ENCODE data around the gene HLA-F.

Gene HLA-F

DNA sequence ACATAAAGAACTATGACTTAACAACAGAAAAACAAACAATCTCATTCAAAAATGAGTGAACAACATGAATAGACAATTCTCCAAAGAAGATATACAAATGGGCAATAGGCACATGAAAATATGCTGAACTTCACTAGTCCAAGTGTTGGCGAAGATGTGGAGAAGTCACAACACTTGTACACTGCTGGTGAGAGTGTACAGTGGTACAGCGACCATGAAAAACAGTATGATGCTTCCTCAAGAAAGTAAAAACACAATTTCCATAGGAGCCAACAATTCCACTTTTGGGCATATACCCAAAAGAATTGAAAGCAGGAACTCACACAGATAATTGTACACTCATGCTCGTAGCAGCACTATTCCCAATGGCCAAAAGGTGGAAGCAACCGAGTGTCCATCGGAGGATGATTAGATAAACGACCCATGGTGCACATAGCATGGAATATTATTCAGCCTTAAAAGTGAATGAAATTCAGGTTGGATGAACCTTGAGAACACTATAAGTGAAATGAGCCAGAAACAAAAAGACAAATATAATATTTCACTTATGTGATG lies 6.6 kb downstream of the HLA-F start:
- no peak overlapping the region for H3K4me3 ChIP-seq (ENCODE audit: control insufficient read depth, low read depth, low read length)
- TF ChIP-seq, protein P1, sequence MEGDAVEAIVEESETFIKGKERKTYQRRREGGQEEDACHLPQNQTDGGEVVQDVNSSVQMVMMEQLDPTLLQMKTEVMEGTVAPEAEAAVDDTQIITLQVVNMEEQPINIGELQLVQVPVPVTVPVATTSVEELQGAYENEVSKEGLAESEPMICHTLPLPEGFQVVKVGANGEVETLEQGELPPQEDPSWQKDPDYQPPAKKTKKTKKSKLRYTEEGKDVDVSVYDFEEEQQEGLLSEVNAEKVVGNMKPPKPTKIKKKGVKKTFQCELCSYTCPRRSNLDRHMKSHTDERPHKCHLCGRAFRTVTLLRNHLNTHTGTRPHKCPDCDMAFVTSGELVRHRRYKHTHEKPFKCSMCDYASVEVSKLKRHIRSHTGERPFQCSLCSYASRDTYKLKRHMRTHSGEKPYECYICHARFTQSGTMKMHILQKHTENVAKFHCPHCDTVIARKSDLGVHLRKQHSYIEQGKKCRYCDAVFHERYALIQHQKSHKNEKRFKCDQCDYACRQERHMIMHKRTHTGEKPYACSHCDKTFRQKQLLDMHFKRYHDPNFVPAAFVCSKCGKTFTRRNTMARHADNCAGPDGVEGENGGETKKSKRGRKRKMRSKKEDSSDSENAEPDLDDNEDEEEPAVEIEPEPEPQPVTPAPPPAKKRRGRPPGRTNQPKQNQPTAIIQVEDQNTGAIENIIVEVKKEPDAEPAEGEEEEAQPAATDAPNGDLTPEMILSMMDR (conservative IDR thresholded peaks at IDR 0.05; ENCODE audit: control insufficient read depth, insufficient read depth, low read depth, low read length) = no peak
- DNase-seq (ENCODE audit: low read depth) = no peak

DNA sequence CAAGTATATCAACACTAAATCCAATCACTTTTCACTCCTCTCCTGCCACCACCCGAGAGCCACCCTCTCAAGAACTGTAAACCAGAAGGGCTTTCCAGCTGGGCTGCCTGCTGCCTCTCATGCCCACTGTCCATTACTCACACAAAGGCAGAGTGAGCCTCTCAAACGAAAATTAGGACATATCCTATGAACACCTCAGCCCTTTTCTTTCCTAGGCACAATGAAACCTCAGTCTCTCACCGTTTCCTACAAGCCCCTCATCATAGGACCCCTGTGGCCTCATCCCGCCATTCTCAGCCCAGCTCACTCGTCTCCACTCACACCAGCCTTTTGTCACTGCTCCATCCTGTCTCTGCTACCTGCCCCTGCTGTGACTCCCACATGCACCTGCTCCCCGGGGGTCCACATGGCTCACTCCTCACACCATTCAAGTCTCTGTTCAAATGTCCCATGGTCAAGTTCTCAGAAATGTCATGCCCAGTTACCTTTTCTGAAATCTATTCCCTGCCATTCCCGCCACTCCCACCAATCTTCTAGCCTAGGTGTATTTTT lies 7.4 kb downstream of the HLA-F start:
- DNase-seq (ENCODE audit: low read depth) = no peak
- no peak overlapping the region for H3K4me3 ChIP-seq (ENCODE audit: control insufficient read depth, low read depth, low read length)
- TF ChIP-seq, protein P1 (conservative IDR thresholded peaks at IDR 0.05; ENCODE audit: control insufficient read depth, insufficient read depth, low read depth, low read length) = no peak

DNA sequence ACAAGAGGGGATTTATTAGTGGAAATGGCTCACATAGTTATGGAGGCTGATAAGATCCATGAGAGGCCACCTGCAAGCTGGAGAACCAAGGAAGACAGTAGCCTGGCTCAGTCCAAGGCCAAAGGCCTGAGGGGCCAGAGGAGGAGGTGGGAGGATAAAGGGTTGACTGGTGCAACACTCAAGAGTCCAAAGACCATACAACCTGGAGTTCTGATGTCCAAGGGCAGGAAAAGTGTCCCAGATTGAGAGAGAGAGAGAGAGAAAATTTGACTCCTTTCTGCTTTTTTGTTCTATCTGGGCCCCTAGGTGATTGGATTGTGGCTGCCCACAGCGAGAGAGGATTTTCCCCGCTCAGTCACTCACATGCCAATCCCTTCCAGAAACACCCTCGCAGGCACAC lies 8.0 kb downstream of the HLA-F start:
- TF ChIP-seq, protein P1 (conservative IDR thresholded peaks at IDR 0.05; ENCODE audit: control insufficient read depth, insufficient read depth, low read depth, low read length) = no peak
- no peak for DNase-seq (ENCODE audit: low read depth)

DNA sequence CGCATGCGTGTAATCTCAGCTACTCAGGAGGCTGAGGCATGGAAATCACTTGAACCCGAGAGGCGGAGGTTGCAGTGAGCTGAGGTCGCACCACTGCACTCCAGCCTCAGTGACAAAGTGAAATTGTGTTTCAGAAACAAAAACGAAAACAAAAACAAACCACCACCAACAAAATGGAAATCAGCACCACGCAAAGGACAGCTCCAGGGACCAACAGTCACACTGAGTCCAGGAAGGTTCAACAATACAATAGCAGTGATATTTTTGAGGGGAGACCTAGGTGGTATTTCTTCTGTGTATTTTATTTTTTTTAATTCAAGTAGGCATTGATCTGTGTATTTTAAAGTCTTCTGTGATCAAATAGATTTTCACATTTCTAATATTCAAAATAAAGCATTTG lies 9.8 kb downstream of the HLA-F start:
- DNase-seq (ENCODE audit: low read depth) = no peak
- TF ChIP-seq, protein P1 (conservative IDR thresholded peaks at IDR 0.05; ENCODE audit: control insufficient read depth, insufficient read depth, low read depth, low read length) = no peak
- no peak overlapping the region for H3K4me3 ChIP-seq (ENCODE audit: control insufficient read depth, low read depth, low read length)

More for the DNA sequence above, 8.0 kb downstream of the HLA-F start:
- no peak overlapping the region for H3K4me3 ChIP-seq (ENCODE audit: control insufficient read depth, low read depth, low read length)

DNA sequence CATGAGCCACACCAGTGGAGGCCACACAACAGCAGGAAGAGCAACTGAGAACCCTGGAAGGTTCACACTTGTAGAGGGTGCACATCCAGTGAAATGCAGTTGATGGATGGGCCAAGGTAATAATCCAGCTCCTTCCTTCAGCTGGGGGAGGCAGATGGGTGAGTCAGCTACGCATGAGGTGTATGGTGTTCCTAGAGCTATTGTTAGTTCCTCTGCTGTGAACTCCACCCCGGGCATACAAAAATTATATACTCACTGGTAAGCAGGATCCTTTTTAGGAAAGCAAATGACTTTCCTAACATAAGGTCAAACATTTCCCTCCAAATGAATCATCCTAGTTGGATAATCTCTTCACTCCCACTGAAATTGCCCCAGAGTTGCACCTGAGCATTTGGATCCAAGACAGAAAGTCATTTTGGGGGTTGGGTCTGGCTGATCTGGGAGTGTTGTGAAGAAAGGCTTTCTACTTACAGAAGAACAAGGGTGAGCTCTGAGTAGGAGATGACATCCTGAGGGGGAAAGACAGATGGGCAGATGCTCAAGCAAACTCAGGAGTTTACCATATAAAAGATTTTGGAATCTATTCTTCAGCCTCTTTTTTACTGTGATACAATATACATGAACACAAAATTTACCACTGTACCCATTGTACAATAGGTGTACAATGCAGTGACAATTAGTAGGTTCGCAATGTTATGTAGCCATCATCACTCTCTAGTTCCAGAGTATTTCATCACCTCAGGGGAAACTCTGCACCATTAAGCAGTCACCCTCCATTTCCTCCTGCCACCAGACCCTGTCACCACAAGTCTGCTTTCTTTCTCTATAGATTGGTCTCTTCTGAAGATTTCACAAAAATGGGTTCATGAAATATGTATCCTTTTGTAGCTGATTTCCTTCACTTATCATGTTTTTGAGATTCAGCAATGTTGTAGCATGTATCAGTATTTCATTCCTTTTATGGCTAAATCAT lies 11.1 kb downstream of the HLA-F start:
- DNase-seq (ENCODE audit: low read depth) = no peak
- TF ChIP-seq, protein P1 (conservative IDR thresholded peaks at IDR 0.05; ENCODE audit: control insufficient read depth, insufficient read depth, low read depth, low read length) = no peak
- no peak overlapping the region for H3K4me3 ChIP-seq (ENCODE audit: control insufficient read depth, low read depth, low read length)

GRCh38 chr6:29736563-29736962 lies 13.3 kb downstream of the HLA-F start:
- DNase-seq (ENCODE audit: low read depth) = no peak
- TF ChIP-seq, protein P1 (conservative IDR thresholded peaks at IDR 0.05; ENCODE audit: control insufficient read depth, insufficient read depth, low read depth, low read length) = no peak
- no peak overlapping the region for H3K4me3 ChIP-seq (ENCODE audit: control insufficient read depth, low read depth, low read length)
